Activated naive CD4-positive, alpha-beta T cell treated with anti-CD3 and anti-CD28 coated beads for 36 hours (primary cell): ENCODE data around the gene EML4. TPM values are rescaled to one million over a fixed set of nuclear protein-coding genes. Genes with fewer than 3 reads are reported as not detected.
"Not testable (repeated sequence)": the region's sequence is repeated elsewhere in the genome, so short reads cannot be mapped to it uniquely, and the experiment has no call there.

Source experiments
- CTCF ChIA-PET: fragments of 350-600 bp; sonication (Branson Sonifier 250); formaldehyde crosslinking; loops from one replicate; lab custom pipeline; 2021; ENCODE audit warnings: antibody characterized with exemption; lab: Charles Lee
- DNase-seq: peaks from one replicate; pipeline ENCODE4 v3.0.0-alpha.2; 2020
- H3K27ac Mint-ChIP-seq: one replicate; pipeline ENCODE4 v1.8.0; 2021; ENCODE audit warnings: mild to moderate bottlenecking, mixed read lengths
- H3K27me3 Mint-ChIP-seq: one replicate; pipeline ENCODE4 v1.8.0; 2021; ENCODE audit warnings: low read depth, mixed read lengths
- H3K36me3 Mint-ChIP-seq: one replicate; pipeline ENCODE4 v1.8.0; 2021; ENCODE audit warnings: low read depth, mixed read lengths
- H3K4me1 Mint-ChIP-seq: one replicate; pipeline ENCODE4 v1.8.0; 2021; ENCODE audit warnings: low read depth, mixed read lengths
- H3K4me3 Mint-ChIP-seq: one replicate; pipeline ENCODE4 v1.8.0; 2021; ENCODE audit warnings: mild to moderate bottlenecking, moderate library complexity, mixed read lengths
- H3K9me3 Mint-ChIP-seq: one replicate; pipeline ENCODE4 v1.8.0; 2021; ENCODE audit warnings: mixed read lengths
- intact Hi-C: fragments of 100-400 bp; cut with micrococcal nuclease; formaldehyde crosslinking; loops from one replicate; pipeline ENCODE4 v1.15.1; 2023
- total RNA-seq, 2 experiments: library from RNA; stranded (reverse); gene quantifications; one replicate each; pipeline ENCODE4 v1.2.3, GENCODE V29; 2021

The EML4 gene
- total RNA-seq, 2 experiments from 2014 or later, result 65.8 to 65.9 TPM

GRCh38 chr2:42130858-42131257, 38.3 kb upstream of the EML4 start:
- H3K27me3 Mint-ChIP-seq, H3K27ac Mint-ChIP-seq, H3K9me3 Mint-ChIP-seq, H3K4me3 Mint-ChIP-seq, DNase-seq, H3K36me3 Mint-ChIP-seq: not testable (repeated sequence)
- peaks cover 87% of the 10 kb centered on the region for H3K4me1 Mint-ChIP-seq
- CTCF ChIA-PET, result interaction anchor here (1.9 kb wide), 1 partner anchor 35 kb away, joined by 5 read pairs; no protein-coding TSS in a partner anchor
- intact Hi-C loops, result loop anchor here (10.0 kb wide), 1 partner anchor 1044 kb away; no protein-coding TSS in a partner anchor

- no peaks in the 10 kb centered on the region for H3K27me3 Mint-ChIP-seq
- no peaks in the 10 kb centered on the region for H3K36me3 Mint-ChIP-seq
- H3K27ac Mint-ChIP-seq, result peak overlapping the region; percentile 89
- H3K9me3 Mint-ChIP-seq, result no peaks in the 10 kb centered on the region
- intact Hi-C loops, result loop anchor here (2.0 to 10.0 kb wide), 2 partner anchors 14 to 1042 kb away; no protein-coding TSS in a partner anchor
- peaks cover 88% of the 10 kb centered on the region for H3K4me1 Mint-ChIP-seq
- no peak for DNase-seq
- CTCF ChIA-PET, result interaction anchor here (0.8 to 1.7 kb wide), 7 partner anchors 10 to 64 kb away, joined by 3 to 7 read pairs (median 5); no protein-coding TSS in a partner anchor
- H3K4me3 Mint-ChIP-seq, result peak overlapping the region; percentile 72
These were observed 36.8 kb upstream of the EML4 start for GRCh38 chr2:42132191-42132965.

- Mint-ChIP-seq H3K27ac (peak overlapping the region; percentile 89), H3K36me3 (no peaks in the 10 kb centered on the region), H3K27me3 (no peaks in the 10 kb centered on the region), H3K9me3 (no peaks in the 10 kb centered on the region), H3K4me3 (peak overlapping the region; percentile 72), H3K4me1 (peaks cover 83% of the 10 kb centered on the region)
- peak; percentile 91 for DNase-seq
- intact Hi-C loops, result loop anchor here (1.0 to 10.0 kb wide), 7 partner anchors 9 to 1042 kb away; partner anchors contain the start of genes COX7A2L and EML4
- CTCF ChIA-PET, result interaction anchor here (0.7 to 1.9 kb wide), 10 partner anchors 9 to 195 kb away, joined by 3 to 7 read pairs (median 4); no protein-coding TSS in a partner anchor
These were observed 36.0 kb upstream of the EML4 start for GRCh38 chr2:42132966-42133641.

- peak overlapping the region; percentile 89 for H3K27ac Mint-ChIP-seq
- CTCF ChIA-PET, result interaction anchor here (1.1 to 1.9 kb wide), 5 partner anchors 8 to 38 kb away, joined by 3 to 5 read pairs (median 4); no protein-coding TSS in a partner anchor
- H3K4me3 Mint-ChIP-seq, result peak overlapping the region; percentile 72
- H3K9me3 Mint-ChIP-seq, result no peaks in the 10 kb centered on the region
- no peak for DNase-seq
- no peaks in the 10 kb centered on the region for H3K27me3 Mint-ChIP-seq
- intact Hi-C loops, result loop anchor here (1.0 to 10.0 kb wide), 7 partner anchors 9 to 1041 kb away; partner anchors contain the start of genes COX7A2L and EML4
- H3K4me1 Mint-ChIP-seq, result peaks cover 81% of the 10 kb centered on the region
- no peaks in the 10 kb centered on the region for H3K36me3 Mint-ChIP-seq
These were observed 35.4 kb upstream of the EML4 start for GRCh38 chr2:42133771-42134195.

GRCh38 chr2:42134401-42134932, 34.7 kb upstream of the EML4 start:
- intact Hi-C loops, result loop anchor here (10.0 kb wide), 1 partner anchor 1040 kb away; no protein-coding TSS in a partner anchor
- not testable (repeated sequence) for H3K9me3 Mint-ChIP-seq, H3K36me3 Mint-ChIP-seq, H3K27ac Mint-ChIP-seq, H3K27me3 Mint-ChIP-seq, H3K4me3 Mint-ChIP-seq, DNase-seq
- H3K4me1 Mint-ChIP-seq, result peaks cover 78% of the 10 kb centered on the region
- CTCF ChIA-PET, result interaction anchor here (0.6 to 2.2 kb wide), 5 partner anchors 10 to 1079 kb away, joined by 3 to 16 read pairs (median 3); no protein-coding TSS in a partner anchor

- intact Hi-C loops, result loop anchor here (1.0 to 10.0 kb wide), 2 partner anchors 61 to 1039 kb away; no protein-coding TSS in a partner anchor
- CTCF ChIA-PET, result interaction anchor here (0.8 to 2.2 kb wide), 9 partner anchors 15 to 61 kb away, joined by 3 to 16 read pairs (median 4); partner anchors contain the start of gene EML4
- Mint-ChIP-seq H3K27ac (peak overlapping the region; percentile 85), H3K36me3 (no peaks in the 10 kb centered on the region), H3K4me3 (no peak overlapping the region), H3K27me3 (no peaks in the 10 kb centered on the region), H3K9me3 (no peaks in the 10 kb centered on the region), H3K4me1 (peaks cover 69% of the 10 kb centered on the region)
- no peak for DNase-seq
These were observed 33.5 kb upstream of the EML4 start for GRCh38 chr2:42135381-42136312.

- intact Hi-C loops, result loop anchor here (1.0 to 10.0 kb wide), 2 partner anchors 60 to 1038 kb away; no protein-coding TSS in a partner anchor
- Mint-ChIP-seq H3K27me3 (no peaks in the 10 kb centered on the region), H3K4me3 (no peak overlapping the region), H3K36me3 (no peaks in the 10 kb centered on the region), H3K27ac (no peak overlapping the region), H3K9me3 (no peaks in the 10 kb centered on the region), H3K4me1 (peaks cover 72% of the 10 kb centered on the region)
- no peak for DNase-seq
- CTCF ChIA-PET, result interaction anchor here (0.6 to 2.0 kb wide), 11 partner anchors 9 to 112 kb away, joined by 3 to 12 read pairs (median 4); no protein-coding TSS in a partner anchor
These were observed 32.4 kb upstream of the EML4 start for GRCh38 chr2:42136782-42137124.

- Mint-ChIP-seq H3K4me1 (peaks cover 72% of the 10 kb centered on the region), H3K9me3 (no peaks in the 10 kb centered on the region)
- intact Hi-C loops, result loop anchor here (10.0 kb wide), 1 partner anchor 1038 kb away; no protein-coding TSS in a partner anchor
These were observed 31.9 kb upstream of the EML4 start for GRCh38 chr2:42137125-42137841.

GRCh38 chr2:42138163-42139015, 30.8 kb upstream of the EML4 start:
- H3K4me3 Mint-ChIP-seq, result no peak overlapping the region
- intact Hi-C loops, result loop anchor here (10.0 kb wide), 1 partner anchor 1036 kb away; no protein-coding TSS in a partner anchor
- peaks cover 69% of the 10 kb centered on the region for H3K4me1 Mint-ChIP-seq
- no peak for DNase-seq
- H3K27me3 Mint-ChIP-seq, result no peaks in the 10 kb centered on the region
- H3K36me3 Mint-ChIP-seq, result no peaks in the 10 kb centered on the region
- no peak overlapping the region for H3K27ac Mint-ChIP-seq
- no peaks in the 10 kb centered on the region for H3K9me3 Mint-ChIP-seq
- CTCF ChIA-PET, result interaction anchor here (1.4 kb wide), 1 partner anchor 190 kb away, joined by 5 read pairs; no protein-coding TSS in a partner anchor

More at GRCh38 chr2:42137125-42137841, 31.9 kb upstream of the EML4 start:
- no peak for DNase-seq
- no peak overlapping the region for H3K27ac Mint-ChIP-seq
- H3K27me3 Mint-ChIP-seq, result no peaks in the 10 kb centered on the region
- CTCF ChIA-PET, result interaction anchor here (0.6 to 2.0 kb wide), 8 partner anchors 9 to 113 kb away, joined by 3 to 6 read pairs (median 4); no protein-coding TSS in a partner anchor
- H3K36me3 Mint-ChIP-seq, result no peaks in the 10 kb centered on the region
- H3K4me3 Mint-ChIP-seq, result no peak overlapping the region
